HG03575 (cell line): ENCODE results near the gene TTC39A.
A peak's percentile ranks its signal among the peaks of the same experiment; 100 is the strongest.

Experiments
- ATAC-seq: cut with Tn5 transposase; IDR thresholded peaks from one replicate; pipeline ENCODE4 v1.9.1; 2021; ENCODE audit not compliant: unreplicated experiment, insufficient number of reproducible peaks, low FRiP score; ENCODE audit errors: extremely low read depth

TTC39A gene

DNA sequence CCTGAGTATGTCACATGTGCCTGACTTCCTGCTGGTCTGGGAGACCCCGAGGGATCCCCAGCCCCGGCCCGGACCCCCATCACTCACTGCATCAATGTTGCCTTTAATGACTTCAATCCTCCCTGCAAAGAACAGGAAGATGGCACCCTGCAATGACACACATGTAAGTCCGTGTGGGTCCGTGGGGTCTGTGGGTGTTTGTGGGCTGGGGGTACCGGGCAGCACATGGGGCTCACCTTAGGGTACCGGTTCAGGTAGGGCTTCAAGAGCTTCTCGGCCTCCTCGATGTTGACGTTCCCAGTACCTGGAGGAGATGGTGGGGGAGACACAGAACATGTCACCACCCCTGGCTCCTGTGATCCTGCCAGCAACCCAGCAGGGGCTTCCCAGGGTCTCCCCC, 28.1 kb downstream of the TTC39A start:
- no peak for ATAC-seq

DNA sequence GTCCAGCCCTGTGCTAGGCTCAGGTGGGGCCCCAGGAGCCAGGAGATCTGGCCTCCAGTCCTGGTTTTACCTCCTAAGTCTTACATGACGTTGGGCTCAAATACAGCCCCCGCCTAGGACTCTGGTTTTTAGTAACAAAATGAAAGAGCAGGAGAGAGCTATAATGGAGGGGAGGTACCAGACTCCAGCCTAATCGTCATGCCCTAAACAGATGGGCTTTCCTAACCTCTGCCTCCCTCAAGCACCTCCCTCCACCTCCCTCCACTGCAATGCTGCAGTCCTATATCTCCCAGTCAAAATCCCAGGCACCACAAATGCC, 28.6 kb downstream of the TTC39A start:
- no peak for ATAC-seq

DNA sequence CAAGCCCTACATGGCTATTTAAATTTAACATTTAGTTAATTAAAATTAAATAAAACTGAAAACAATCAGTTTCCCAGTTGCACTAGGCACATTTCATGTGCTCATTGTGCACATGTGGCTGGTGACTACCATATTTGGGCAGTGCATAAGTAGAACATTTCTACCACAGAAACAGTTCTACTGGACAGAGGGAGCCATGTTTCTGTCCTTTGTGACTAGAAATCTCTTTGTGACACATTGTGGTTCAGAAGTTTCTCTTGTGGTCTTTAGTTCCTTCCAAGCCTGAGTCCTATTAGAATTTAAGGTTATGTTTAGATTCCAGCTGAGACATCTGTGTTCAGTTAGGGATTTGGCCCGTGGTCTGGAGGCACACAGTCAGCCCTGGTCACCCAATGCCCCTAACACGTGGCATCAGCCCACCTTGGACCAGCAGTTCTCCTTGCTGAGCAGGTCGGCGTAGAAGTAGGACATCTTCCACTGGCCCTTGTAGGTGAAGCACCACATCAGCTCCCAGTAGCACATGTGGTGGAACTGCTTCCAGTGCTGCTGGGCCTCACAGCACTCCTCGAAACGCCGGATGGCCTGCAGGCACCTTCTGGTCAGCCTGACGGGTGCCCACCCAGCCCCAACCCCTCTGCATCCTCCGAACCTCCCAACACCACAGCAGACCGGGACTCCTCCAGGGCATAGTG, 29.1 kb downstream of the TTC39A start:
- no peak for ATAC-seq

DNA sequence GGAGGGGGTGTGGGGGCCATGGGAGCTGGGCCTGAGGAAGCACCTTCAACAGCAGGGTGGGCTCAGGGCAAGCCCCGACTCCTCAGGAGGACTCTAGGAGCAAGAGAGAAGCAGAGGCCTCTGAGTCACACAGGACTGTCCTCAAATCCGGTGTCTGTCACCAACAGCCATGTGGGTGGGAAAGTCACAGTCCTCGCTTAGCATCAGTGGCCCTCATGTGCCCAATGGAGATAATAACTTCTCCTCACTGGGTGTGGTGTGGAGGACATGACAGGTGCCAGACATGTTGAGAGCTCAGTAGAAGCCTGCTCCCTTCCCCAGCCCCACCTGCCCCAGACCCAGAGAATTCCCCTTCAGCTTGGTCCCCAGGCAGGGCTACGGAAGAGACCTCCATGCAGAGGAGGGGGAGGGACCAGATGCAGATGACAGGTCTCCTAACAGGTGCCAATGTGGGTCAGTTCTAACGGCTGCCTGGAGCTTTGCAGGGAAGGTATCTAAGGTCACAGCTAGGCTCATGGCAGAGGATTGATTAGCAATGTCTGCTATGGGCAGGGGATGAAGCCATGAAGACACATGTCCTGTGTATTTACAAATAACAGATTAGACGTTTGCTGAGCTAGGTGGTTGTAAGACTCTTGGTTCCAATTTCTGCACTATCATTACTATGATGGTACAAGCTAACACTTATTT, 30.2 kb downstream of the TTC39A start:
- no peak for ATAC-seq

DNA sequence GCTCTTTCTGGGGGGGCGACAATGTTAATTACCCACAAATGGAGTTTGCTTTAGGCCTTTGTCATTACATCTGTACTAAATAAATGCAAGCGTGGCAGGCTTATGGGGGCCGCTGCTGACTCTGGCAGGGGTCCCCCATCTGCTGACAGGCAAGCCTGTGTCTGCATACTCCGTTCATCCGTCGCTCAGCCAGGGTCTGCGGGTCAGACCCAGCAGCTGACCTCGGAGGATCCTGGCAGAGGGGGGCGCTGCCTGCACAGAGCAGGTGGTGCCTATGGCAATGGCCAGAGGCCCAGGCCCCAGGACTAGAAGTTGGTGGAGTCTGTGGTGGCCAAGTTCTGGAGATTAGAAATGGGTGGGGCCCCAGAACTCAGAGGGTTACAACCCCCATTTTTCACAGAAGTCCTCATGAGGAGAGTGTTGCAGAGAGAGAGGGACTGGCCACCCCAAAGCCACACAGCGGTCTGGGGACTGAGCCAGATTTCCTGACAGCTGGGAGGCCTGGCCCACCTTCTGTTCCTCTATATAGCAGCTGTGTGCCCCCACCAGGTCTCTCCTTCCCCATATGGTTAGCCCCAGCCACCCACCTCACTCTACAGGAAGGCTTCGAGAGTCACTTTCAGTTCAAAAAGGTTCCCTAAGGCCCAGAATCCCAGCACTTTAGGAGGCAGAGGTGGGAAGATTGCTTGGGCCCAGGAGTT, 31.0 kb downstream of the TTC39A start:
- ATAC-seq, result no peak

DNA sequence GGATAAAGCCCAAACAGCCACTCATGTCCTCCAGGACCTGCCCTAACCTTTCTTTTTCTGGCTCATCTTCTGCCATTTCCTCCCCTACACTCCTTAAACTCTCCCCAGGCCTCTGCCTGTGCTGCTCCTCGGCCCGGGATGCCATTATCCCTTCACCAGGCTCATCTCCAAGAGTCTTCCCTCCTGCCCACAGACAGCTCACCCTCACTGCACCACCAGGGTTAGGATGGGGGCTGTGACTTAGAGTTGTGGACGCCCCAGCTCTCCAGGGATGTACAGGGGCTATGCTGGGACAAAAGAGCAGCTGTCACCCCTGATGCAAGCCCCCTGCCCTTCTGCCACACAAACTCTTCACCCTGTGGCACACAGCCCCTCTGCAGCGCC, 32.0 kb downstream of the TTC39A start:
- ATAC-seq, result no peak

DNA sequence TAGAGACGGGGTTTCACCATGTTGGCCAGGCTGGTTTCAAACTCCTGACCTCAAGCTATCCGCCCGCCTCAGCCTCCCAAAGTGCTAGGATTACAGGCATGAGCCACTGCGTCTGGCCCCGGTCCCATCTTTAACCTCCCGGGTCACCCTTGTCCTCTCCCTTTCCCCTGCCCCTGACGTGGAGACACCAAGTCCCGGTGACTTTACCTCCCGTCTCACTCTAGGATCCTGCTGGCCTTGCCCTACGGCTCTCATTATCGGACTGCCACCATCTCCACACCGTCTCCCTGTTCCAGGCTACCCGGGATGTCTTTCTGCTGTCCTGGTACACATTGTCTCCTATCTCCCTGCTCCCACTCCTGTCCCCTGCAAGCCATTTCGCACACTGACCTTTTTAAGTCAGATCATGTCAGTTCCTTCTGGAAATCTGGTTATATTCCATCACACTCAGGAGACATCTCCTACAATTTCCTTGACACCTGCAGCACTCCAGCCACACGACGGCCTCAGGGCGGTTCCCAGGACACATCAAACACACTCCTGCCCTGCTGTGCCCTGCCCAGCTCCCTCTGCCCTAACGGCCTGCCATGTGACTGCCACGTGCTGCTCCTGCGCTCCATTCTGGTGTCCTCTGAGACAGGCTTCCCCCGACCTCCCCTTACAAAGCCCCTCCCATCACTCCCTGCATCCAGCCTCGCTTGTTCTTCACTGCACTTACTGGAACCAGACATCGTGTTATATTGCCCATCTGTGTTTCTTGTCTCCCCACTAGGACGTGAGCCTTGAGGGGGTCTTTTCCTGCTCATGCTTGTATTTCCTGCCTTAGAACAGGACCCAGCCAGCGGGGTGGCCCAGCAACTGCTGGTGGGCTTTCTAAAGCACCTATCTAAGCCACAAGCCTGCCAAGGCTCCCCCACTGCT, 32.7 kb downstream of the TTC39A start:
- ATAC-seq, result no peak

DNA sequence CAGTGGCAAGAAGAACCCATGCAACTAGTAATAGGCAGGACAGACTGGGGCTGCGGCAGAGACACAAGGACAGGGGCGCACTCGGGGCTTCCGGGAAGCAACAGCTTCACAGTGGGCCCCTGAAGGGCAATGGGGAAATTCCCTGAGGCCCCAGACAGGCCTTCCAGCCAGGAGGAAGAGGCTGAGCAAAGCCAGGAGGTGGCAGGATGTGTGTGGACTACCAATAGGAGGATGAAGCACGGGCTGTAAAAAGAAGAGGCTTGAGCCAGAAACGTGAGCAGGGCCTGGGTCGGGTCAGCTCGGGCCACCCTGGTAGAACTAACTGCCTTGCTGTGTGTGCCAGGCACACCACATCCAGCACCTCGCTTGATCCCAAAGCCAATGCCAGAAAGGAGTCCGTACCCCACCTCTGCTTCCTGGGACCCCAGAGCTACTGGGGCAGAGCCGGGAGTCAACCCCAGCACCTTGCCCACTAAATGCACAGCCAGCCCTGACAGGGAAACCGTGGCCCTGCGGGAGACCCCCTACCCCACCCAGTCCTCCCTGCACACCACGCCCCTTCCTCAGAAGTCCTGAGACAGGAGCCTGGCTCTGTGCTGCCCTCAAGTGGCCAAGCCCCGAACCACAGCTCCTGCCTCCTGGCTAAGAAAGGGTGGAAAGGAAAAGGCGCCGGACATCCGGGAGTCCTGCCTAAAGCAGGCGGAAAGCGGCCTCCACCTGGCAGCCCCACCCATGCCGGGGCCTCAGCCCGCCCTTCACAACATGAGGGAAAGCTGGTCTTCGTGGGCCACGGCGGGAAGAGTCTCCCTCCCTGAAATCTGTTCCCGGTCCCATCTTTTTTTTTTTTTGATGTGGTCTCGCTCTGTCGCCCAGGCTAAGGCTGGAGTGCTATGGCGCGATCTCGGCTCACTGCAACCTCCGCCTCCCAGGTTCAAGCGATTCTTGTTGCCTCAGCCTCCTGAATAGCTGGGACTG, 33.7 kb downstream of the TTC39A start:
- ATAC-seq, result no peak

DNA sequence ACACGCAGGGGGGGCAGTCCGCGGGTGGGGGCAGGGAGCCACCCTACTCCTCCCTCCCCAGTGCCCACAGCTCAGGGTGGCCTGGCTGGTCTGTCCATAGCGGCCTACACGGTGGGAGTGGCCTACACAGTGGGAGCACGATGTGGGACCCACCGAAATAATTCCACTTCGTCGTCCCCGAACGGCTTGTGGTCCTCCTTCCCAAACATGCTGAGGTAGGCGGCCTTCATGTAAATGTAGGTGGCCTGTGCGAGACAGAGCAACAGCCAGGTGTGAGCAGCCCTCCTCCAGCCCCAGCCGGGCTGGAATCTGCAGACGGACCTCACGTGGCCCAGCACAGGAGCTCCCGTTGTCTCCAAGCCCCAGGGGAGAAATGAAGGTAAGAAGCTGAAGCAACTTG, 34.4 kb downstream of the TTC39A start:
- ATAC-seq, result no peak

DNA sequence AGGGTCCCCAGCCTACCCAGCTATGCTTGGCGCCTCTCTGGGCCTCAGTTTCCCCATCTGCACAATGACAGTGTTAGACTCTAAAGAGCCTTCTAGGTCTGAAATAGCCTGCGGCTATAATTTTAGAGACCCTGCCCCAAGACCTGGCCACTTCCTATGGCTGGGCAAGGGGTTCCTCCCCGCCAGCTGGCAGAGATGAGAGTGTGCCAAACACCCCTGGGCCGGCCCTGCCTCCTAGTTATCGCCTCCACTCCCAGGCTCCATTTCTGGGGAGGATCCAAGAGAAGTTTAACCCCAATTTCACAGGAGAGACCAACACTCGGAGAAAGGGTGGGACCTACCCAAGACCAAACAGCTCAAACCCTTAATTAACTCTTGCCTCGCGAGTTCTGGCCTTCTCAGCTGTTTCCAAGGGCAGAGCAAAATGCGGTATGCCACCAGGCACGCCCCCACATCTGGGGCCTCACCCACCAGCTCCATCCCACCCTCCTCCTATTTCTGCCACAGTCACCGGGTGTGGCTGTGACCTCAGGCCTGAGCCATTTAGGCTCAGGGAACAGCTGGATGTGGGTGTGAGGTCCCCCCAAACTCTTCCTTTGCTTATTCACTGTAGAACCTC, 35.7 kb downstream of the TTC39A start:
- ATAC-seq, result no peak

DNA sequence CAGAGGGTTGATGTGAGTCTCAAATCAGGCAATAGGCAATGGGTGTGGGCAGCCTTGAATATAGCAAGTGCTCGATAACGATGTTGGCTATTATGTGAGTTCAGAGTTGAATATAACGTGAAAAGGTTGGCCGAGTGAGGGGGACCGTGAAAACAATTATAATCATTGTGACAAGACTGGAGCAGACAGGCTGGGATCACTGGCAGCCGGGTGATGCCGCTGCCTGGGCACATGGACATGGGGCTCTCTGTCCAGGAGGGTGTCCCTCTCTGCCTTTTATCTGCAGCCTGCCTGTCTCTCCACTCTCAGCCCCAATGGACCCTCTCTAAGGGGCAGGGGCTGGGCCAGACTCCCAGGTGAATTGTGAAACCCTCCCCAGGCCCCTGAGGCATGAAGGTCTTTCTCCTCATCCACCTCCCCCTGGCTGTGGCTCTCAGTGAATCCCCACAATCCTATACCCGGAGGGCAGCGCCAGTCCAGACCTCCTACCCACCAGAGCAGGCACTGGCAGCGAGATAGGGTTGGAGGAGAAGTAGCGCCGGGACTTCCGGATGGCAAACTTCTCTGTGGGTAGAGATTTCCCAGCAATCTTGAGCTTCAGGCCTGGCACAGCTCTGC, 36.4 kb downstream of the TTC39A start:
- no peak for ATAC-seq

DNA sequence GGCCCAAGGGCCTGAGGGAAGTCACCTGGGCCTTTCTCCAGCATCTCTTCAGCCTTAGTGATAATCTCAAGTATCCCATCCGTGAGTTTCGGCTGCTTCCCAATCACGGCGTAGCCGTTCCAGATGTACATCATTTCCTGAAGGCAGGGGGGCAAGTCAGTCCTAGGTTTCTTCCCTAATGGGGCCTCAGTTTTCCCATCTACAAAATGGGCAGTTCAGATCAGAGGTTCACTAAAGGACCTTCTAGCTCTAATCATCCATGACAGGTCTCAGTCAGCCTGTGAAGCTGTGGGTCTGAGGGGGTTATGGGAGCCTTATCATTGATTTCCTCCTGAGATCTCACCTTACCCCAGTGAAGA, 39.9 kb downstream of the TTC39A start:
- no peak for ATAC-seq

DNA sequence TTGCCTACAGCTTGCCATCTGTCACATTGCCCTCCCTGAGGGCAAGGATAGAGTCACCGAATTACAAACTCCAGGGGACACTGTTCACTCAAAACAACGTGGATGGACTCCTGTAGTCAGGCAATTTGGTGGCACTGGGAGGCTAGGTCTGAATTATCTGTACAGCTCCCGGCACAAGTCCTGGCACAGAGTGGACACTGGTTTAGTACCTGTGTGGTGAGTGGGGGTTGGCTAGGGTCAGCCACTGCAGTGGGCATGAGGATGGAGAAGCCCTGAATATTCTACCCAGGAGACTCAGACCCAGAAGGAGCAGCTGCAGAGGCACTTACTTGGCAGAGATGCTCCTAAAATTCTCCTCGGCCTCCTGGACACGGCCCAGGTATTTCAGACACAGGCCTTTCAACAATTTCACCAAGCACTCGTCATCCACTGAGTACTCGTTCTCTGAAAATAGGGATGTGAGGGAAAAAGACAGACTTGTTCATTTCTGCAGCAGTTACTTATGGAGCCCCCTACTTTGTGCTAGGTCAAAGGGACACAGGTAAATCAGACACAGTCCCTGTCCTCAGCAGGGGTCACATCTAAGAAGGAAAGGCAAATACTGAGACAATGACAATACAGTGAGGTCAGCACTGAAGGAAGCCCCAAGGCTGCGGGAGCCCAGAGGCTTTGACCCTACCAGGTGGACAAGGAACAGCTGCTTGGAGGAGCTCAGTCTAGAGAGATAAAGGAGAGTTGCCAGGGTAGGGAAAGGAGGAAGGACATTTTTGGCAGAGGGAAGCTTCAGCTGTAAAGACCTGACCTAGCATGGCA, 40.5 kb downstream of the TTC39A start:
- ATAC-seq, result no peak

DNA sequence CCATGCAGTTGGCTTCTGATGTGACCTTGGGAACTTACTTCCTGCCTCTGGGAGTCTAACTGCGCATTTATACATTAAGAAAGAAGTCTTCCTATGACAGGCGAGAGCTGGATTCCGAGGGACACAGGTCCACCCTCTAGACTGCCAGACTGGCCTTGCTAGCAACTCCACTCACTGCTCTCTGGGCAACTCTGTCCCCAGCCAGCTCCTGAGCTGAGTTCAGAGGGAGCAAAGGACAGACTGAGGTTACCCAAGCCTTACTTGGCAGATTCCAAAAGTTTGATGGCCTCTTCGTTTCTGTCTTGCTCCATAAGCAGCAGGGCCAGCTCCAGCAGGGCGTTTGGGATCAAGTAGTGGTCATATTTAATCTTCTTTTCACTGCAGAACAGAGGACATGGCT, 41.8 kb downstream of the TTC39A start:
- ATAC-seq, result no peak

DNA sequence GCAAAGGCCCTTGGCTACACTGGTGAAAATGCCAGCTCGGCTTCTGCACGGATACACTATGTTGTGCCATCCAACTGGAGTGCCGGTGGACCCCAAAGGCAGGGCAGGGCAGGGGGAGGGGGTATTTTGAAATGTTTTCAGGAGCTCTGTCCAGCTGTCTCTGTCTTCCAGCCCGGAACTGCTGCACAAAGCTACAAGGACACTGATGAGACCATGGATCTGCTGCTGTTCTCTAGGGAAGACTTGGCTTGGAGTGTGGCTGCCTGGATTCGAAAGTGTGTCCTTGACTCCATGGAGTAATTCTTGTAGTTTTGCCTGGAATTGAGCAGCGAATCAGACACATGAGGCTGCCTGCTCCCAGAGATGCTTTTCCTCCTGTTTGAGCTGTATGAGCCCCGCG, 42.4 kb downstream of the TTC39A start:
- ATAC-seq, result no peak

DNA sequence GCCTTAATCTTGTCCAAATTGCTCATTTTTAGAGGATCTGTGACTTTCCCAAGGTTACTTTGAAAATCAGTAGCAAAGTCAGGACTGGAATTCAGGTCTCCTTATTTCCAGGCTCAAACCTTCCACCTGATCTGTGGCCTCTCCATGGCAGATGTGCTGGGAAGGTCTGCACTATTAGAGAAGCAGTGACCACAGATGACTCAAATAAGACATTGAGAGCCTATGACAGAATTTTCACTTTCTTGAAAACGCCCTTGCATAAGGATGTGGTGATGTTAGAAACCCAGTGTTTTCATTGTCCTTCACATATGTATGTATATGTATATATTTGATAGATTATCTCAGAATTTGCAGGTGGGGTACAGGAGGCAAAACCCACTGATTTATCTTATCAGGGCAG, 45.3 kb downstream of the TTC39A start:
- ATAC-seq, result peak; percentile 89

DNA sequence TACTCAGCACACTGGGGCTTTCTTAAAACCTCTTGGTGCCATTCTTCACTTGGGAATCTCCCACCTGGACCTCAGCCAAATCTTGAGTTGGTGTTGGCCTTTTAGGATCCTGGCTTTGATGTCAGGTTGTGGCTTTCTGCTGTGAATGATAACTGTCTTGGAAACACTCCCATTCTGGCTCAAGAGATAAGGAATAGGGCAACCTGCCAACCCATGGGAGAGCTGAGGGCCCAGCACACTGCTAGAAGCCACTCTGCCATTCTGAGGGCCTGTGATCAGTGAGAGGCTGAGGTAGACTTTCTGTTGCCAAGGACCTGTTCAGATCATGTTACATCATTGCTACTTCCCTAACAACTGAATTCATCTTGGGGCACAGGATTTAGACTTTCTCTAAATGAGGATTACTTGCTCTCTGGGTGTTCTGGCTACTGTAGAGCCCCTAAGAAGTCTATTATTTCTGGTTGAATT, 45.8 kb downstream of the TTC39A start:
- no peak for ATAC-seq
